ENCODE data around the gene EXOC3L2.
"Not testable (repeated sequence)": the region's sequence is repeated elsewhere in the genome, so short reads cannot be mapped to it uniquely, and the experiment has no call there.

DNA sequence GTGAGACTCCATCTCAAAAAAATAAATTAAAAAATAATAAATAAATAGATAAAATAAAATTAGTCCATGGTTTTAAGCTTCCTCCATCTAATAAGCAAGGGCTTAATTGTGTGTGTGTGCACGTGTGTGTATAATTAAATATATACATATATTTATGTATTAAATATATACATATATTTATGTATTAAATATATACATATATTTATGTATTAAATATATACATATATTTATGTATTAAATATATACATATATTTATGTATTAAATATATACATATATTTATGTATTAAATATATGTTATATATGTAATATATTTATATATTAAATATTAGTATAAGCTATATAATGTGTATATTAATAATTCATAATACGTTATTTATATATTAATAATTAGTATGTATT is 16.2 kb downstream of the EXOC3L2 start:
- TF ChIP-seq POLR2A, CTCF, POLR2AphosphoS5, EP300 (IDR thresholded peaks at IDR 0.05): not testable (repeated sequence)
